ENCODE results near the gene RPP14. TPM values are rescaled to one million over a fixed set of nuclear protein-coding genes. Genes with fewer than 3 reads are reported as not detected.

RPP14 gene
- total RNA-seq, 2 experiments from 2014 or later = 12.8 to 20.3 TPM

DNA sequence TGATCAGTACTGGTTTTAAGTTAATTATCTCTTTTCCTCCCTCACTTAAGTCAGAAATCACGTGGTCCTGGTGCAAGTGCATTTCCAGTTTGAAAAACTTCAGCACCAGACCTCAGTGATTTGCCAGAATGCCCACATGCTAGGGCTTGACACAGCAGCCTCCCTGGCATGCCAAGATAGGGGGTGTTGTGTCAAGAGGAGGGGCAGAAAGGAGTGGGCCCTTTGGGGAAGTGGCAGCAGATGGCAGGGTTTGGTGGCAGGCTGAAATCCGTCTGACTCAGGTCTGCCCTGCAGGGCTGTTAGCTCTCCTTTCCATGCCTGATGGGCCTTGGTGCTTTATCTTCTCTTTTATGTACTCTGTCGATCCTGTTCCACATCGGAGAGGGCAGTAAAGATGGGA lies 50.0 kb downstream of the RPP14 start:
- H4K20me1 ChIP-seq (ENCODE audit: insufficient read depth, low read length) = no peaks in the 10 kb centered on the region
- peak overlapping the region; percentile 99 for H3K27ac ChIP-seq (ENCODE audit: low read depth, low read length, poor library complexity, severe bottlenecking)
- peaks cover 60% of the 10 kb centered on the region for H3K36me3 ChIP-seq (ENCODE audit: insufficient read depth, low read length)
- TF ChIP-seq, protein P1, sequence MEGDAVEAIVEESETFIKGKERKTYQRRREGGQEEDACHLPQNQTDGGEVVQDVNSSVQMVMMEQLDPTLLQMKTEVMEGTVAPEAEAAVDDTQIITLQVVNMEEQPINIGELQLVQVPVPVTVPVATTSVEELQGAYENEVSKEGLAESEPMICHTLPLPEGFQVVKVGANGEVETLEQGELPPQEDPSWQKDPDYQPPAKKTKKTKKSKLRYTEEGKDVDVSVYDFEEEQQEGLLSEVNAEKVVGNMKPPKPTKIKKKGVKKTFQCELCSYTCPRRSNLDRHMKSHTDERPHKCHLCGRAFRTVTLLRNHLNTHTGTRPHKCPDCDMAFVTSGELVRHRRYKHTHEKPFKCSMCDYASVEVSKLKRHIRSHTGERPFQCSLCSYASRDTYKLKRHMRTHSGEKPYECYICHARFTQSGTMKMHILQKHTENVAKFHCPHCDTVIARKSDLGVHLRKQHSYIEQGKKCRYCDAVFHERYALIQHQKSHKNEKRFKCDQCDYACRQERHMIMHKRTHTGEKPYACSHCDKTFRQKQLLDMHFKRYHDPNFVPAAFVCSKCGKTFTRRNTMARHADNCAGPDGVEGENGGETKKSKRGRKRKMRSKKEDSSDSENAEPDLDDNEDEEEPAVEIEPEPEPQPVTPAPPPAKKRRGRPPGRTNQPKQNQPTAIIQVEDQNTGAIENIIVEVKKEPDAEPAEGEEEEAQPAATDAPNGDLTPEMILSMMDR (conservative IDR thresholded peaks at IDR 0.05; ENCODE audit: low read length) = no peak
- TF ChIP-seq EZH2phosphoT487 (IDR thresholded peaks at IDR 0.05; ENCODE audit: borderline replicate concordance, low read depth, low read length) = no peak
- peak; percentile 61 for DNase-seq (ENCODE audit: low spot score)
- H3K79me2 ChIP-seq (ENCODE audit: insufficient read depth, low read depth, low read length) = peaks cover 97% of the 10 kb centered on the region
- POLR2A ChIA-PET = interaction anchor here (0.6 to 13.7 kb wide), 5 partner anchors 10 to 24 kb away, joined by 3 to 711 read pairs (median 8); partner anchors contain the start of gene PXK
- H3K9me3 ChIP-seq (ENCODE audit: low read length) = no peaks in the 10 kb centered on the region
- H3K9me2 ChIP-seq (ENCODE audit: insufficient read depth, low read length) = no peaks in the 10 kb centered on the region
- H3K4me2 ChIP-seq (ENCODE audit: low read length) = peak overlapping the region; percentile 85
- BruUV-seq (replicated peaks) = no TSS peak
- intact Hi-C loops (cut with micrococcal nuclease; ENCODE audit: unreplicated experiment) = loop anchor here (1.0 kb wide), 1 partner anchor 8 kb away; no protein-coding TSS in a partner anchor
- CTCF ChIA-PET (ENCODE audit: unreplicated experiment) = interaction anchor here (1.0 to 1.3 kb wide), 4 partner anchors 15 to 50 kb away, joined by 3 to 6 read pairs (median 4); partner anchors contain the start of genes HTD2 and RPP14
- H3K4me1 ChIP-seq (ENCODE audit: insufficient read depth, low read length, poor library complexity, severe bottlenecking) = peaks cover 76% of the 10 kb centered on the region
- H3K4me3 ChIP-seq (ENCODE audit: low read depth, low read length, poor library complexity, severe bottlenecking) = peak overlapping the region; percentile 62
- no peak overlapping the region for H2AFZ ChIP-seq (ENCODE audit: low read length)

DNA sequence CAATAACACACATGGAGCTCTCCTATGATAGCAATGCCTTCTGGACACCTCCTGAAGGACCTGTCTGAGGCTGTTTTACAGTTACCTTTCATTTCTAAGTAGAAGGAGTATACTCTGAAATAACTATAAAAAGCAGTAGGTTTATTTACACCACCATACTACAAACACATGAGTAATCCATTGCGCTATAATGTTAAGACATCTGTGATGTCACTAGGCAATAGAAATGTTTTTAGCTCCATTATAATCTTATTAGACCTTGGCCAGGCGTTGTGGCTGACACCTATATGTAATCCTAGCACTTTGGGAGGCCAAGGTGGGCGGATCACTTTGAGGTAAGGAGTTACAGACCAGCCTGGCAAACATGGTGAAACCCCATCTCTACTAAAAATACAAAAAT lies 51.4 kb downstream of the RPP14 start:
- no peak for DNase-seq (ENCODE audit: low spot score)
- peak overlapping the region; percentile 99 for H3K27ac ChIP-seq (ENCODE audit: low read depth, low read length, poor library complexity, severe bottlenecking)
- H3K79me2 ChIP-seq (ENCODE audit: insufficient read depth, low read depth, low read length) = peaks cover 97% of the 10 kb centered on the region

More for the DNA sequence above, 51.4 kb downstream of the RPP14 start:
- ChIA-PET POLR2A (interaction anchor here (0.5 to 13.7 kb wide), 4 partner anchors 9 to 25 kb away, joined by 3 to 711 read pairs (median 4); partner anchors contain the start of gene PXK), CTCF (ENCODE audit: unreplicated experiment) (interaction anchor here (1.0 kb wide), 1 partner anchor 22 kb away, joined by 4 read pairs; no protein-coding TSS in a partner anchor)
- Histone ChIP-seq H4K20me1 (ENCODE audit: insufficient read depth, low read length) (no peaks in the 10 kb centered on the region), H3K4me1 (ENCODE audit: insufficient read depth, low read length, poor library complexity, severe bottlenecking) (peaks cover 76% of the 10 kb centered on the region), H3K9me2 (ENCODE audit: insufficient read depth, low read length) (no peaks in the 10 kb centered on the region), H3K36me3 (ENCODE audit: insufficient read depth, low read length) (peaks cover 55% of the 10 kb centered on the region), H2AFZ (ENCODE audit: low read length) (no peak overlapping the region), H3K4me3 (ENCODE audit: low read depth, low read length, poor library complexity, severe bottlenecking) (no peak overlapping the region), H3K4me2 (ENCODE audit: low read length) (0 out of 2 replicates have a peak overlapping the region, but pooled peaks have one; percentile 9), H3K9me3 (ENCODE audit: low read length) (no peaks in the 10 kb centered on the region)
- TF ChIP-seq EZH2phosphoT487 (IDR thresholded peaks at IDR 0.05; ENCODE audit: borderline replicate concordance, low read depth, low read length) = no peak
- TF ChIP-seq, protein P1 (conservative IDR thresholded peaks at IDR 0.05; ENCODE audit: low read length) = no peak
- BruUV-seq (replicated peaks) = no TSS peak
- intact Hi-C loops (cut with micrococcal nuclease; ENCODE audit: unreplicated experiment) = no loop called here

Measured in OCI-LY7 (cell line).